GM19467 (cell line): ENCODE results near the gene SH3TC1.

ENCODE experiments used
- ATAC-seq: cut with Tn5 transposase; IDR thresholded peaks from one replicate; pipeline ENCODE4 v1.9.1; 2021; ENCODE audit warnings: mild to moderate bottlenecking, moderate library complexity; ENCODE audit not compliant: unreplicated experiment

Gene SH3TC1

GRCh38 chr4:8259743-8260430 is 60.8 kb downstream of the SH3TC1 start:
- no peak for ATAC-seq

- no peak for ATAC-seq
These were observed 61.6 kb downstream of the SH3TC1 start for GRCh38 chr4:8260656-8261111.

- no peak for ATAC-seq
These were observed 62.9 kb downstream of the SH3TC1 start for GRCh38 chr4:8261851-8262535.

- no peak for ATAC-seq
These were observed 63.7 kb downstream of the SH3TC1 start for GRCh38 chr4:8262637-8263322.

GRCh38 chr4:8263397-8263796 is 64.3 kb downstream of the SH3TC1 start:
- no peak for ATAC-seq

- no peak for ATAC-seq
These were observed 65.0 kb downstream of the SH3TC1 start for GRCh38 chr4:8264106-8264505.

- no peak for ATAC-seq
These were observed 66.3 kb downstream of the SH3TC1 start for GRCh38 chr4:8265171-8265929.

GRCh38 chr4:8266088-8266487 is 67.0 kb downstream of the SH3TC1 start:
- no peak for ATAC-seq

GRCh38 chr4:8266508-8266907 is 67.4 kb downstream of the SH3TC1 start:
- ATAC-seq = no peak

- no peak for ATAC-seq
These were observed 68.0 kb downstream of the SH3TC1 start for GRCh38 chr4:8267077-8267476.

GRCh38 chr4:8268211-8268610 is 69.1 kb downstream of the SH3TC1 start:
- ATAC-seq = no peak

GRCh38 chr4:8268901-8269534 is 69.9 kb downstream of the SH3TC1 start:
- no peak for ATAC-seq

- ATAC-seq = no peak
These were observed 70.7 kb downstream of the SH3TC1 start, which contains the start of gene HTRA3 for GRCh38 chr4:8269535-8270417. TSS of gene HTRA3 (plus strand) at chr4:8269754. CDS start at chr4:8269969, 215 bp downstream.

- ATAC-seq = no peak
These were observed 71.3 kb downstream of the SH3TC1 start for GRCh38 chr4:8270418-8270771.

- no peak for ATAC-seq
These were observed 72.1 kb downstream of the SH3TC1 start for GRCh38 chr4:8270912-8271815.

GRCh38 chr4:8271821-8272220 is 72.7 kb downstream of the SH3TC1 start:
- no peak for ATAC-seq

- ATAC-seq = no peak
These were observed 73.7 kb downstream of the SH3TC1 start for GRCh38 chr4:8272472-8273428.

GRCh38 chr4:8273450-8273849 is 74.4 kb downstream of the SH3TC1 start:
- no peak for ATAC-seq
